HG03095 (cell line): ENCODE measurements around the gene CDHR4.
"Not testable (repeated sequence)": the region's sequence is repeated elsewhere in the genome, so short reads cannot be mapped to it uniquely, and the experiment has no call there.

Experiments used
- ATAC-seq: cut with Tn5 transposase; IDR thresholded peaks from one replicate; pipeline ENCODE4 v1.9.1; 2021; ENCODE audit warnings: moderate library complexity; ENCODE audit not compliant: unreplicated experiment

The CDHR4 gene

DNA sequence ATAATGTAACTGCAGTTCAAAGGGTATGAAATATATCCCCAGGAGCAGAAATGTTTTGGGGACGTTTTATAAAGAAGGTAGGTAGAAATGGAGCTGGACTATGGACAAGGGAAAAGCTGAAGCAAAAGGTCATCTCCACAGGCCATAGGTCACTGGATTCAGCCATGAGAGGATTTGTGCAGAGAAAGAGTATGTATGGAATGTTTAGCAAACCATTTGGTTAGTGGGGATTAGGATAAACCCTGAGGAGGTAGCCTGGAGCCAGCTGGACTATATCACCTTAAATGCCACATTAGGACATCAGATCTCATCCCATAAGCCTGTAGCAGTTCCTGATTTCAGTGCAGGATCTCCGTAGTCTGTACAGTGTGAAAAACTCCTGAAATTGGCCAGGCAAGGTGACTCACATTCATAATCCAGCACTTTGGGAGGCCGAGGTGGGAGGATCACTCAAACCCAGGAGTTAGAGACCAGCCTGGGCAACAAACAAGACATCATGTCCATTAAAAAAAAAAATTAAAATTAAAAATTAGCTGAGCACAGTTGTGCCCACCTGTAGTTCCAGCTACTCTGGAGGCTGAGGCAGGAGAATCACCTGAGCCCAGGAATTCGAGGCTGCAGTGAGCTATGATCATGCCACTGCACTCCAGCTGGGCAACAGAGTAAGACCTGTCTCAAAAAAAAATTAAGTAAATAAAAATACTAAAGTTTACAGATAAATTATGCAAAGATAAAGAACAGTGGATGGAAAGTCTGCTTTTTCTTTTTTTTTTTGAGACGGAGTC, 18.1 kb downstream of the CDHR4 start:
- no peak for ATAC-seq

DNA sequence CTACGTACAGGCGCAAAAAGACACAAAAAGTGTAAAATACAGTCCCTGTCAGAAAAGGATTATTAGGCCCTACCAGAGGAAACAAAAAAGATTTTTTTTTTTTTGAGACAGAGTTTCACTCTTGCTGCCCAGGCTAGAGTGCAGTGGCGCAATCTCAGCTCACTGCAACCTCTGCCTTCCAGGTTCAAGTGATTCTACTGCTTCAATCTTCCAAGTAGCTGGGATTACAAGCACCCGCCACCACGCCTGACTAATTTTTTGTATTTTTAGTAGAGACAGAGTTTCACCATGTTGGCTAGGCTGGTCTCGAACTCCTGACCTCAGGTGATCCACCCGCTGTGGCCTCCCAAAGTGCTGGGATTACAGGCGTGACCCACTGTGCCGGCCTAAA, 18.7 kb downstream of the CDHR4 start:
- ATAC-seq, result not testable (repeated sequence)

DNA sequence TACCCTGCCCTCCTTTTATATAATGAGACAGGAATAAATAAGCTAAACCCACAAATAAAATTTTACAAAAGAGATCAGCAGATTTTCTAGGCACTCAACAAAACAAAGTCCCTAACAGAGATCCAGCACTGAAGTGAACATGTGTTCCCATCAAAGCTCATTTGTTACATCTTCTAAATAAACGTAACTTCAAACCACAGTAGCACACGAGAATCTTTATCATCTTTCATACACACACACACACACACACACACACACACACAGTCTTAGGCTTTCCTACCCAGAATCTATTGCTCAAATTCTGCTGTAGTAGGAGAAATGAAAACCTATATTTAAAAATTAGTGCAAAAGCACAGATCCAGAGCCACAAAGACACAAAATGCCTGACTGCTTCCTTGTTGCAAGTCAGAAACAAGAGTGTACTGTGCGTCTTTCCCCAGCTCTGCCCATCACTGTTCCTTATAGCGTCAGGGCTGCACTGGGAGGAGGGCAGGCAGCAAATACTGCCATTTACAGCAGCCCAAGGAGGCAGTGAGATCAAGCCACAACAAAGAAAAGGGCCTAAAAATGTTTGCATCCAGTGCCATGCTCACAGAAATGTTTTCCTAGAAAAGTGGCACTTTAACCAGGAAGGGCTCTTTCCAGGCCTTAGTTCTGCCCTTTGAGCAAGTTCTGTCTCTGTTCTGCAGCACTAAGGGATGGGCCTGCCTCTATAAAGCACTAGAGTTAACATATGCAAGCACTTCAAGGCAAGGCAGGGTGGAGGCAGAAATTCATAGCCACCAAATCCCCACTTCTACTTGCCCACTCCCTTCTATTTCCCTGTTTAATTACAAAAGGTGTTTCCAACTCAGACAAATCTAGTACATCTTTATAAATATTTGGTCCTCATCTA, 19.3 kb downstream of the CDHR4 start:
- no peak for ATAC-seq

DNA sequence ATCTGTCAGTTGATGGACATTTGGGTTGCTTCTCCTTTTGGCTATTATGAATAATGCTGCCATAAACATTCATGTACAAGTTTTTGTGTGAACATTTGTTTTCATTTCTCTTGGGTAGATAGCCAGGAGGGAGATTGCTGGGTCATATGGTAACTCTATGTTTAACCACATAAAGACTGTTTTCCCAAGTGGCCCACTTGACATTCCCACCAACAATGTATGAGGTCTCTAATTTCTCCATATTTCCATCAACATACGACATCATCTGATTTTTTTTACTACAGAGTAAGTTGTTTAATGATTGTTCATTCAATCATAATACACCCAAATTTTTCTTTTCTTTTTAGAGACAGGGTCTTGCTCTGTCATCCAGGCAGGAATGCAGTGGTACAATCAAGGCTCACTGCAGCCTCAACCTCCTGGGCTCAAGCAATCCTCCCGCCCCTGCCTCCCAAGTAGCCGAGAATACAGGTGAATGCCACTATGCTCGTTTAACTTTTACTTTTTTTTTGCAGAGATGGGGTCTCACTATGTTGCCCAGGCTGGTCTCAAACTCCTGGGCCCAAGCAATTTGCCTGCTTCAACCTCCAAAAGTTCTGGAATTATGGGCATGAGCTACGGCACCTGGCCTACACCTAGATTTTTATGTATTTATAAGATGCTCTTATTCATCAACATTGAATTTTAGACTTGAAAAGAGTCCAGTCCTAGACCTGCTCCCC, 20.2 kb downstream of the CDHR4 start:
- no peak for ATAC-seq

DNA sequence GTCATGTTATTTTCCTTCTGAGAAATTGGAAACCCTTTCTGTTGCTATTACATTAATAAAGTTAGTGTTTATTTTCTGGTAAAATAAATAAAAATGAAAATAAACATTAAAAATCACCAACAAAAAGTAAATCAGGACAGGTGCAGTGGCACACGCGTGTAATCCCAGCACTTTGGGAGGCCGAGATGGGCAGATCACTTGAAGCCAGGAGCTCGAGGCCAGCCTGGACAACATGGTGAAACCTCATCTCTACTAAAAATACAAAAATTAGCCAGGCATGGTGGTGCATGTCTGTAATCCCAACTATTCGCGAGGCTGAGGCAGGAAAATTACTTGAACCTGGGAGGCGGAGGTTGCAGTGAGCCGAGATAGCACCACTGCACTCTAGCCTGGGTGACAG, 23.6 kb downstream of the CDHR4 start:
- ATAC-seq, result not testable (repeated sequence)

DNA sequence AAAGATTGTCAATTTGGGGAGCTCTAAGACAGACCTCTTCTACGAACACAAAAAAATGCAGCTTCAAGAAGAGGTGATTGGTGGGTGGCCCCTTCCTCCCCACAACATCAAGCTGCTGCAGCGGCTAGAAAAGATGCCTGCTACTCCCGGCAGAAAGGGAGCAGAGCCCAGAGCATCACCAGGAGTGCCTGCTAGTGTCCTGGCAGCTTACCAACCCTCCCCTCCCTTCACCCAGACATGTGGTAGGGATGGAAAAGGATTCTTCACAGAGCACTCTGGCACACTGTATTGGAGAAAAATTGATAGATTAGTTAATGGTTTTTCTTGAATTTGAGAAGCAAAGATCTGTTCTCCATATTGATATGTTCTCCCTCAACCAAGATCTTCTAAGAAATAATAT, 24.1 kb downstream of the CDHR4 start:
- ATAC-seq, result no peak

DNA sequence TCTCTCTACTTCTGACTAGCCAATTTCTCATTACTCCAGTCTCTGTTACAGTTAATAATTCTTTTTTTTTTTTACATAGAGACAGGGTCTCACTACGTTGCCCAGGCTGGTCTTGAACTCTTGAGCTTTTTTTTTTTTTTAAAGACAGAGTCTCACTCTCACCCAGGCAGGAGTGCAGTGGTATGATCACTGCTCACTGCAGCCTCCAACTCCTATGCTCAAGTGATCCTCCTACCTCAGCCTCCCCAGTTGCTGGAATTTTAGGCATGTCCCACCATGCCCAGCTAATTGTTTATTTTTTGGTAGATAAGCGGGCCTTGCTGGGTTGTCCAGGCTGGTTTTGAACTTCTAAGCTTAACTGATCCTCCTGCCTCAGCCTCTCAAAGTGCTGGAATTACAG, 27.0 kb downstream of the CDHR4 start:
- no peak for ATAC-seq

DNA sequence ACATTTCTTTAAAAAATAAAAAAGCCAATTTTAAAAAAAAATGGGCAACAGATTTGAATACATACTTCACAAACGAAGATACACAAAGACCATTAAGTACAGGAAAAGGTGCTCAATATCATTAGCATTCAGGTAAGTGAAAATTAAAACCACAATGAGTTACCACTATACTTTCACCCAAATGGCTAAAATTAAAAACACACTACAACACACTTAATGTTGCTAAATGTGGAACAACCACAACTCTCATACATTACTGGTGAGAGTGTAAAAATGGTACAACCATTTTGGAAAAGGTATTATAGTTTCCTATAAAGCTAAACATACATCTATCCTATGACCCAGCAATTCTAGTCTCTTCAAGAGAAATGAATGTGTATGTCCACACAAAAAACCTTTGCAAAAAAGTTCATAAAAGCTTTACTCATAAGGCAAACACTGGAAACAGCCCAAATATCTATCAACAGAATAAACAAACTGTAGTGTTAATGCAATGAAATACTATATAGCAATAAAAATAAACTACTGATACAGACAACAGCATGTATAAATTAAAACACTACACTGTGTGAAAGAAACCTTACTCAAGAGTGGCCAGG, 28.2 kb downstream of the CDHR4 start:
- ATAC-seq, result no peak

DNA sequence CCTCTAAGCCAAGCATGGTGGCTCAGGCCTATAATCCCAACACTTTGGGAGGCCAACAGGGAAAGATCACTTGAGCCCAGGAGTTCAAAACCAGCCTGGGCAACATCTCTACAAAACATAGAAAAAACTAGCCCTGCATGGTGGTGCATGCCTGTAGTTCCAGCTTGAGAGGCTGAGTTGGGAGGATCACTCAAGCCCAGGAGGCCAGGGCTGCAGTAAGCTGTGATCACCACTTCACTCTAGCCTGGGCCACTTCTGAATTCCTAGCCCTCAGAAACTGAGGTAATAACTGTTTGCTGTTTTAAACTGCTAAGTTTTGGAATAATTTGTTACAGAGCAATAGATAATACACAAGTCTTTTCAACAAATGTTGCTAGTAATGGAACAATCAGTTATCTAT, 29.7 kb downstream of the CDHR4 start:
- no peak for ATAC-seq

DNA sequence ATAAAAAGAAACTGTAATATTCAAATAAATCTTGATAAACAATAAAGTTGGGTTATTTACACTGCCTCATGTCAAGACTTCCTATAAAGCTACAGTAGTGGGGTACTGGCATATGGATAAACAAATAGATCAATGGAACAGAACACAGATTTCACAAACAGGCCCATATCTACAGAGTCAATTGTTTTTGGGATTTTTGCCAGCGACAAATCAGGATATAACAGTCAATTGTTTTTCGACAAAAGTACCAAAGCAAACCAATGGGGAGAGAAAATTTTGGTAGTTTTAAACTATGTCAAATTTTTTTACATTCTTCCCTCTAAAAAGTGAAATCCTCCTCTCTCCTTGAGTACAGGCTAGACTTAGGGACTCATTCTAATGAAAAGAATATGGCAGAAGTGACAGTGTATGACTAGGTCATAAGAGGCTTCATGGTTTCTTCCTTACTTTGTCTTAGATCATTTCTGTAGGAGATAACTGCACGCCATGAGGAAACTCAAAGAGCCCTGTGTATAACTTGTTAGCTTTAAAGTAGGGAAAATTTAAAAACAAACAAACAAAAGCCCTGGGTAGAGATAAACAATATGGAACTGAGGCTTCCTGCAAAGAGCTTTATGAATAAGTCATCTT, 30.3 kb downstream of the CDHR4 start:
- ATAC-seq, result no peak

DNA sequence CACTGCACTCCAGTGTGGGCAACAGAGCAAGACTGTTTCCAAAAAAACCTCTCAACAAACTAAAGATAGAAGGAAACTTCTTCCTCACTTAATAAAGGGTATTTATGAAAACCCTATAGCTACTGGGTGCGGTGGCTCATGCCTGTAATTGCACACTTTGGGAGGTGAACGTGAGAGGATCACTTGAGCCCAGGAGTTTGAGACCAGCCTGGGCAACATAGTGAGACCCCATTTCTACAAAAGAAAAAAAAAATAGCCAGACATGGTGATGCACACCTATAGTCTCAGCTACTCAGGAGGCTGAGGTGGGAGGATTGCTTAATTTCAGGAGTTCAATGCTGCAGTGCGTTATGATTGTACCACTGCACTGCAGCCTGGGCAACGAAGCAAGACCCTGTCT, 35.7 kb downstream of the CDHR4 start:
- ATAC-seq, result no peak

DNA sequence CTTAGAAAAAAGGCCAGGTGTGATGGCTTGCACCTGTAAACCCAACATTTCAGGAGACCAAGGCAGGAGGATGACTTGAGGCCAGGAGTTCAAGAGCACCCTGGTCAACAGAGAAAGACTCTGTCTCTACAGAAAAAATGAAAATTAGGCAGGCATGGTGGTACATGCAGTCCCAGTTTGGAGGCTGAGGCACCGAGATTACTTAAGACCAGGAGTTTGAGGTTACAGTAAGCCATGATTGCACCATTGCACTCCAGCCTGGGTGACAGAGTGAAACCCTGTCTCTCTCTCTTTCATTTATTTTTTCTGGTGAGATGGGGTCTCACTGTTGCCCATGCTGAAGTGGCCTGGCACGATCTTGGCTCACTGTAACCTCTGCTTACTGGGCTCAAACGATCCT, 38.0 kb downstream of the CDHR4 start:
- ATAC-seq, result no peak

DNA sequence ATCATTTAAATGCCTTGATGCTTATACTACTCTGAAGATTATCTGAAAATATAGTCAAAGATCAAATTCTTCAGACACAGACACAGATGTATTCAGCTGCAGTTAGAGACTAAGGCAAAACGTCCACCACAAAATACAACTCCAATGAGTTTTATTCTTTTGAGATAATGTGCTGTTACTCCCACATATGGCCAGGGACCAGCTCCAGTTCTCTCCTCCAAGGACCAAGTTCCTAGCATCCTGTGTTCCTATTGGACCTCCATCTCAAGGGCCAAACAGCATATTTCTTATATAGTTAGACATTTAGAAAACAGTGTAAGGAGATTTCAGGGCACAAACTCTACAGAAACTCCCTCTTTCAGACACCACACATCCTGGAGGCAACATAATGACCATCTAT, 40.4 kb downstream of the CDHR4 start:
- no peak for ATAC-seq

DNA sequence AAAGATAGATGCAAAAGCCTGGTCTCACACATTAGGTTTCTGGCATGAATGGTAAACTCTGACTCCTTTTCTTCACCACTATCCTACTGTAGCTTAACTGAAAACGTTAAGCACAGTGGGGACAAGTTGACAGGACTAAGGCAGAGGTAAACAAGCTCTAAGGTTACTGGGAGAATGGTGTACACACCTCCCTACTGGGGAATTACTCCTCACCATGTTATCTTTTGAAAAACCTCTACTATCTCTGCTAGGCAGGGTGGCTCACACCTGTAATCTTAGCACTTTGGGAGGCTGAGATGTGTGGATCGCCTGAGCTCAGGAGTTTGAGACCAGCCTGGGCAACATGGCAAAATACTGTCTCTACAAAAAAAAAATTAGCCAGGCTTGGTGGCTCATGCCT, 42.5 kb downstream of the CDHR4 start:
- ATAC-seq, result no peak

DNA sequence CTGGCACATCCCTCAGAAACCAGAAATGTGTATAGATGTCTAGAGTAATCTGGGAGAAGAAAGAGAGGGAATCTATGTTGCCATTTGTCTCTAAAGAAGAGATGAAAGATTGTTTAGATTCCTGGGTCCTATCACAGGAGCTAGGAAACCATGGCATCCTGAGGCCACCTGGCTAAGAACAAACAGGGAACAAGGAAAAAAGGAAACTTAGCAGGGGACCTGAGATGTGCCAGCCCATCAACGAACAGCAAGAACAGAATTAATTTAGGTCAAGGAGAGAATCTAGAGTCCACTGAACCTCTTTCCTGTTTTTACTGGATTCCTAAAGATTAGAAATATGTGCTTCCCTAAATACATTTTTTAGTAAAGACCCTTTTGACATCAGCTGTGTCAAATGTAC, 43.6 kb downstream of the CDHR4 start:
- ATAC-seq, result no peak

DNA sequence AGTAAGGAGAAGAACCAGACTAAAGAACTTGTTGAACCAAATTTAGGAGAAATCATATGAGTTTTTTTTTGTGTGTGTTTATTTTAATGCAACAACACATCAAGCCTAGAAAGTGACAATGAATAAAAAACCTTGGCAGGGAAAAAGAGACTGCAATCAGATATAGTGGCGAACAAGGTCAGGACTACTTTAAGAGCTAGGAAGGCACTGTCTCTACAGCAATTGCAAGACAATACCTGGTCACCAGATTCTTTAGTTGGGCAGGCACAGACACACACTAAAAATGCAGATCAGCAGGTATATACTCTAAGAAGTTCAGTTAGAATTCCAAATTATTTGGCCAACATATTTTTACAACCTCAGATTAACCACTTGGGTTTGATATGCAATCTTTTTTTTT, 45.1 kb downstream of the CDHR4 start:
- ATAC-seq, result no peak

DNA sequence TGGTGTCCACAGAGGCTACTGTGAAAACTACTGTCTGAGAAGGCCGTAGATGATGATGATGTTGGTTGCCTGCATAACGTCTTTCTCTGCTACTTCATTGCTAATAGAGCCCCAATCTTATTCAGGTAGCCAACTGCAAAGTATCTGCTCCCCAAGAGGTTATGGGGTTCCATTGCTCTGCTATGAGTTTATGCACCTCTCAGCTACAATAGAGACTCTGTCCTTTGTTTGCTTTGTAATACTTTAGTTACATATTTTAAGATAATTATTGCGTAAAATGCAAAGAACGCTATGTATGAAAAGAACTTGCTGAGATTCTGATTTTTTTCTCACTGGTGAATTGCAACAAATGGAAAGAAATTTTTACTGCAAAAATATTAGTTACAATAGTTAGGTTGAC, 48.2 kb downstream of the CDHR4 start:
- ATAC-seq, result no peak

DNA sequence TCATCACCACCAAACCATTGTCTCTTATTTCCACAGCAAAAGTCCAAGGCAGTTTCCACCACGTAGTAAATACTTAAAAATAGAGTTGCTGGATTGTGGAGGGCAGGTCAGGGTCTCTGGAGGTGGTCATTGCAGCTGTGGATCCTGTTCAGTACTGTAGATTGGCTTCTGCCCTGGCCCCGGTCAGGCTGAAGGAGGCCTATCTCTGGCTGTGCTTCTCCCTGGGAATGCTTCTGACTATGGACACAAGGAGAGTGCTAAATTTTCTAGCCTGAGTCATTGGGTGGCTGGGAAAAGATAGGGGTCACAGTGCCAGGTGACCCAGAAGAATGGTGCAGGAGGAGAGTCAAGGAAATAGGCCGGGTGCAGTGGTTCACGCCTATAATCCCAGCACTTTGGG, 49.6 kb downstream of the CDHR4 start:
- no peak for ATAC-seq

DNA sequence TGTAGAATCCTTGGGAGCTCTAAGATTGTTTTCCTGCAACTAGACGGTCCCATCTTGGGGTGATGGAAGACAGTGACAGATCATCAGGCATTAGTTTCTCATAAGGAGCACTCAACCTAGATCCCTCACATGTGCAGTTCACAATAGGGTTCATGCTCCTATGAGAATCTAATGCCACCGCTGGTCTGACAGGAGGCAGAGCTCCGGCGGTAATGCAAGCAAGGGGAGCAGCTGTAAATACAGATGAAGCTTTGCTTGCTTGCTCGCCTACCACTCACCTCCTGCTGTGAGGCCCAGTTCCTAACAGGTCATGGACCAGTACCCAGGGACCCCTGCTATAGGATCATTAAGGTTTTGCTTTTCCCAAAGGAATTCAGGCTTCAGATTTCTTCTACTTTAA, 50.8 kb downstream of the CDHR4 start:
- ATAC-seq, result not testable (repeated sequence)

DNA sequence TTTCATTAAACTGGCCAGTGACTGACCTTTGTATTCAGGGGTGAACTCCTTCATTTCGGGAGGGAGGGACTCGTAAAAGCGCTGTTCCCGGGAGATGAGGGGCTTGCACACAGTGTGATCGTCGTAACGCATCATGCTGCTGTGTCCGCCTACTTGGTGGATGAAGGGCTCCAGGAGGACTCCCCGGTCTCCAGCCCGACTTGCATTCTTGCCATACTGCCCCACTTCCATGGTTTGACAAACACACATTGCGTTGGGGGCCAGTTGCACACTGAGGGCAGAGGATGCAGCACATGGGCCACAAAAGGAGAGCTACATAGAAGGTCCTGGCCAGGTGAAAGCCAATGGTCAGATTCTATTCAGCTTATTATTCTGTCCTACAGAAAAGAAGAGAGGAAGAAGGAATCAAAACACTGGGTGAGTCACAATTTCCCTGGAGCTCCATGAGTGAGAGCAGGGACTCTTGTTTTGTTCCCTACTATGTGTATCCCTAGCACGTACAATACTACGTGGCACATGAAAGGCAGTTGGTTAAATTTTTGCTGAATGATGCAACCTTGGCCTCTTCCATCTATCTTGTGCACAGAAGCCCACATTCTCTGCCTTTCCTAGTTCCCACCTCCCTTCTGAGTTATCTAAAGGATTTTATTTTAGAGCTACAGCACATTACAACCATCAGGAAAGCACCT, 51.7 kb downstream of the CDHR4 start:
- ATAC-seq, result no peak
